Adrenal gland (tissue), 12 donors: ENCODE measurements around the gene ETFA. TPM values are rescaled to one million over a fixed set of nuclear protein-coding genes. Genes with fewer than 3 reads are reported as not detected.

ENCODE experiments used
- DNase-seq, 7 donors: peaks; one replicate each; pipeline ENCODE4 v3.0.0-alpha.2; 2019 to 2020
- H3K27ac ChIP-seq, 5 donors: fragments of 200-600 bp; sonication (generic) in 4 of 5; 1 replicate in 3 of 5; 2 replicates in 2 of 5; pipeline versions ENCODE4 v1.5.1 to v1.8.0; 2016 to 2020; ENCODE audit warnings: mild to moderate bottlenecking in 1 of 5
- H3K27me3 ChIP-seq: fragments of 200-600 bp; 2 replicates; pipeline ENCODE4 v1.8.0; 2021
- H3K36me3 ChIP-seq, 2 donors: fragments of 200-600 bp; replicated peaks in 1 of 2; 1 replicate in 1 of 2; 2 replicates in 1 of 2; pipeline versions ENCODE4 v1.5.1 to v1.8.0; 2018 to 2022
- H3K4me1 ChIP-seq, 2 donors: fragments of 200-600 bp; replicated peaks in 1 of 2; 1 replicate in 1 of 2; 2 replicates in 1 of 2; pipeline versions ENCODE4 v1.5.1 to v1.8.0; 2018 to 2021
- H3K4me3 ChIP-seq, 4 donors: fragments of 200-600 bp; sonication (generic) in 3 of 4; one replicate each; pipeline ENCODE4 v1.5.1; 2016 to 2018
- H3K9me3 ChIP-seq, 3 donors: fragments of 200-600 bp; sonication (generic) in 1 of 3; replicated peaks in 1 of 3; 1 replicate in 2 of 3; 2 replicates in 1 of 3; pipeline versions ENCODE4 v1.5.1 to v1.8.0; 2016 to 2021
- POLR2A ChIP-seq, 2 donors: fragments of 450-650 bp; IDR thresholded peaks; one replicate each; pipeline ENCODE4 v1.6.1; 2017; ENCODE audit warnings: antibody characterized with exemption in 2 of 2, mild to moderate bottlenecking in 2 of 2, moderate library complexity in 1 of 2
- WGBS, 4 donors: extraction: QIAGEN DNeasy Blood & Tissue Kit in 2 of 4; methylation state at CpG; one replicate each; pipeline versions ENCODE4 v1.1.5 to v1.1.7; 2013 to 2017; 5-methylcytosine and 5-hydroxymethylcytosine counted together
- intact Hi-C, 2 donors: fragments of 100-400 bp; cut with DNase I; formaldehyde crosslinking; loops; one replicate each; pipeline versions ENCODE4 v1.14.1 to v1.15.0; 2022 to 2023
- polyA plus RNA-seq, 3 donors: library from polyadenylated mRNA; stranded (reverse); fragments of 200-250 nt in 2 of 3; fragments of 350-450 nt in 1 of 3; fragmentation: Illumina TruSeq in 1 of 3; extraction: RNeasy Lipid Tissue Mini Kit (QIAGEN cat#74804) in 1 of 3; gene quantifications; one replicate each; pipeline ENCODE4 v1.2.3, GENCODE V29; 2013 to 2014
- total RNA-seq, 9 donors: library from RNA; depleted of rRNA in 4 of 9; stranded (reverse); fragments of >200 nt in 4 of 9; fragments of 120-200 nt in 1 of 9; fragmentation: NEBNext Ultra II Directional in 1 of 9; extraction: Animal tissue kit (Norgen Biotek cat#: 25700) in 1 of 9; gene quantifications; one replicate each; pipeline versions ENCODE4 v1.1.0 to v1.2.4, GENCODE V29; 2013 to 2023
- TF ChIP-seq, protein P1 (sequence below), 6 experiments: fragments of 450-650 bp in 4 of 6; fragments of 200-600 bp in 2 of 6; sonication (generic) in 1 of 6; IDR thresholded peaks; 1 replicate in 5 of 6; 2 replicates in 1 of 6; pipeline versions ENCODE4 v1.5.1 to v1.8.0; 2016 to 2021; ENCODE audit warnings: antibody characterized with exemption in 6 of 6, mild to moderate bottlenecking in 2 of 6, moderate library complexity in 1 of 6
- donor health status: healthy with polysubstance abuse.
- donor health status: Bipolar disorder and iron deficiency.
- donor health status: DM: yes; HTN: yes; CAD: no.
- donor health status: DM: no; HTN: no; CAD: no.
- donor health status: DM: no; HTN: no; CAD: no.
- donor health status: DM: yes; HTN: yes; CAD: no.

The ETFA gene
- total and polyA plus RNA-seq, 12 donors, result 50.0 to 339 (median 187) TPM

DNA sequence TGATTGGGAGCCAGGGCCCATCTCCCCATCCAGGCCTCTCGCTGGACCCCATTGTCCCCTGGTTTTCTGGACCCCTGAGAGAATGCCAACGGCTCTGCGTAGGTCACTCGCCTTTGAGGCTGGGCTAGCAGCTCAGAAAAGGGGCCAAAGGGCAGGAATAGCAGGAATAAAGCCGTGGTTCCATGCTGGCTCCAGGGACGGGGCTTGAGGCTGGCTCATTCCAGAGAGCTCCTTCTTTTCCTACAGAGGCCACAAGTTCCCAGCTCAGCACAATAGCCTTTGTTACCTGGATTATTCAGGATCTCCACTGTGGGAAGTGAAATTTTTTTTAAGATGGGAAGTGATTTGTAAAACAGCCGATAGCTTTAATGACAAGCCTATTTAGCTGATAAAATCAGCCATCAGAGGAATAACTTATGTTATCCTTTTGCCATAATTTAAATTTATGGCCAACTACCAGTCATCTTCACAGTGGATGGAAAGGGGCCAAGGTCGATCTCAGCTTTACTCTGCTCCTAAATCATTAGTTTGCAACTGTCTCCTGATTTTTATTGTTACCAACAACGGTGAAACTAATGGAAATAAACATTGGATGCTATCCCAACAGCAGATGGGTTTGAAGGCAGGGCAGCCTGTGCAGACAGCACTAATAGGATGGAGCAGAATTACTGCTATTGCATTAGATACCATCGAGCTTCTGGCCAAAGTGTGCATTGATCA lies 127.2 kb downstream of the ETFA start:
- intact Hi-C loops, result no loop called here
- TF ChIP-seq, protein P1, sequence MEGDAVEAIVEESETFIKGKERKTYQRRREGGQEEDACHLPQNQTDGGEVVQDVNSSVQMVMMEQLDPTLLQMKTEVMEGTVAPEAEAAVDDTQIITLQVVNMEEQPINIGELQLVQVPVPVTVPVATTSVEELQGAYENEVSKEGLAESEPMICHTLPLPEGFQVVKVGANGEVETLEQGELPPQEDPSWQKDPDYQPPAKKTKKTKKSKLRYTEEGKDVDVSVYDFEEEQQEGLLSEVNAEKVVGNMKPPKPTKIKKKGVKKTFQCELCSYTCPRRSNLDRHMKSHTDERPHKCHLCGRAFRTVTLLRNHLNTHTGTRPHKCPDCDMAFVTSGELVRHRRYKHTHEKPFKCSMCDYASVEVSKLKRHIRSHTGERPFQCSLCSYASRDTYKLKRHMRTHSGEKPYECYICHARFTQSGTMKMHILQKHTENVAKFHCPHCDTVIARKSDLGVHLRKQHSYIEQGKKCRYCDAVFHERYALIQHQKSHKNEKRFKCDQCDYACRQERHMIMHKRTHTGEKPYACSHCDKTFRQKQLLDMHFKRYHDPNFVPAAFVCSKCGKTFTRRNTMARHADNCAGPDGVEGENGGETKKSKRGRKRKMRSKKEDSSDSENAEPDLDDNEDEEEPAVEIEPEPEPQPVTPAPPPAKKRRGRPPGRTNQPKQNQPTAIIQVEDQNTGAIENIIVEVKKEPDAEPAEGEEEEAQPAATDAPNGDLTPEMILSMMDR (IDR thresholded peaks at IDR 0.05), result no peak
- TF ChIP-seq POLR2A (IDR thresholded peaks at IDR 0.05), result no peak
- 41 to 55% (median 50%) methylated on average over 10 of the region's 10 CpGs for WGBS, 4 donors

DNA sequence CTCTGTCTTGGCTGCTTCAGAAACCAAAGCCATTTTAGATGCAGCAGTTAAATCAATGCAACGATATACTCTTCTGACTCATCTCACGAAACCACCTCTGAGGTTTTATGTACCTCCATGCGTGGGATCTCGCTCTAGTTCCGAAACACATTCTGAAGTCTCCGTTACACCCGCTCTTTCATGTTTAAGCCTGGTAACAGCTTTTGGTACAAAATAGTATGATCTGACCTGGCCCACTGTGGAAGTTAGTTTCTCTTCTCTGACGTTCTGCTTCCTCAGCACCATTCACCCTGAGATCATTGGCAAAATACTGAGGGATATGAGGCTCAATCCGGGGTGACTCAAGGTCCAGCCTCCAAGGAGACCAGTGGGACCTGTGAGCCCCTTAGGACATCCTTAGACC lies 129.6 kb downstream of the ETFA start:
- H3K4me1 ChIP-seq, result peaks cover 5 to 6% of the 10 kb centered on the region in 2 donors
- TF ChIP-seq, protein P1 (IDR thresholded peaks at IDR 0.05), result no peak
- no peak for TF ChIP-seq POLR2A (IDR thresholded peaks at IDR 0.05)
- no peaks in the 10 kb centered on the region for H3K36me3 ChIP-seq
- no peaks in the 10 kb centered on the region for H3K27me3 ChIP-seq
- H3K27ac ChIP-seq, result no peak overlapping the region
- intact Hi-C loops, result no loop called here
- 88 to 91% (median 89%) methylated on average over 9 of the region's 9 CpGs for WGBS, 4 donors
- DNase-seq, result no peak
- no peak overlapping the region for H3K4me3 ChIP-seq
- H3K9me3 ChIP-seq, result no peaks in the 10 kb centered on the region

More for the DNA sequence above, 127.2 kb downstream of the ETFA start:
- Histone ChIP-seq H3K36me3 (no peaks in the 10 kb centered on the region), H3K27ac (no peak overlapping the region), H3K9me3 (no peaks in the 10 kb centered on the region), H3K4me3 (no peak overlapping the region), H3K27me3 (no peaks in the 10 kb centered on the region), H3K4me1 (peaks cover 0 to 6% of the 10 kb centered on the region in 2 donors)
- DNase-seq, result no peak

DNA sequence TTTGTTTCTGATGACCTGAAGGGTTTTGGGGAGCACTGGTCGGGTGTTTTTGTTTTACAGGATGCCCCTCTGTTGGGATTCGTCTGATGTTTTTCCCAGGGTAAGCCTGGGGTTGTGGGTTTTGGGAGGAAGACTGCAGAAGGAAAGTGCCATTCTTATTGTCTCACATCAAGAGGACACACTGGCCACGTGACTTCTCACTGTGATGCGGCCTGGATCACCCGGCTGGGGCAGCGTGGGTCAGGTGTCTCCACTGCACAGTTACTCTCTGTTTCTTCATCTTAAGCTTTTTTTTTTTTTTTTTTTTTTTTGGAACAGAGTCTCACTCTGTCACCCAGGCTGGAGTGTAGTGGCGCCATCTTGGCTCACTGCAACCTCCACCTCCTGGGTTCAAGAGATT lies 130.9 kb downstream of the ETFA start:
- 92 to 96% (median 94%) methylated on average over 7 of the region's 7 CpGs for WGBS, 4 donors
- Histone ChIP-seq H3K9me3 (no peaks in the 10 kb centered on the region), H3K27ac (no peak overlapping the region), H3K4me1 (peaks cover 5 to 6% of the 10 kb centered on the region in 2 donors), H3K36me3 (no peaks in the 10 kb centered on the region), H3K4me3 (no peak overlapping the region), H3K27me3 (no peaks in the 10 kb centered on the region)
- no peak for DNase-seq
- TF ChIP-seq, protein P1 (IDR thresholded peaks at IDR 0.05), result no peak
- no peak for TF ChIP-seq POLR2A (IDR thresholded peaks at IDR 0.05)
- intact Hi-C loops, result no loop called here

DNA sequence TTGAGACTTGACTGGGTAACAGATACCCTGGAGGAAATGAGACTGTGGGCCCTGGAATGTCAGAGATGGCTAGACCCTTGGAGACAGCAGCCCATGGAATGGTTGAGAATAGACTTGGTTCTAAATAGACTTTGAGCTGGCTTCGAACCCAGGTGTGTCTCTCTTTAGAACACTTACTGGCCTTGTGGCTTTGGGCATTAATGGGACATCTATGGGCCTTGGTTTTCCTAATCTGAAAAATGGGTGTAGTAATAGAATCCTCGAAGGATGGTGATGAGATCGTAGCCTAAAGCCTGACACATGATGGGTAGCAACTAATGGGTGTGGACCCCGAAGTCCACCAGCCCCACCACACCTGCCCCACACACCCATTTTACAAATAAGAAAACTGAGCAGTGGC lies 132.2 kb downstream of the ETFA start:
- no peak overlapping the region for H3K4me3 ChIP-seq
- intact Hi-C loops, result no loop called here
- H3K27me3 ChIP-seq, result no peaks in the 10 kb centered on the region
- H3K4me1 ChIP-seq, result peaks cover 4 to 5% of the 10 kb centered on the region in 2 donors
- WGBS, 4 donors, result 89 to 100% (median 92%) methylated on average over 4 of the region's 4 CpGs
- no peak overlapping the region for H3K27ac ChIP-seq
- DNase-seq, result no peak
- TF ChIP-seq, protein P1 (IDR thresholded peaks at IDR 0.05), result no peak
- no peak for TF ChIP-seq POLR2A (IDR thresholded peaks at IDR 0.05)
- H3K36me3 ChIP-seq, result no peaks in the 10 kb centered on the region
- H3K9me3 ChIP-seq, result no peaks in the 10 kb centered on the region
